Fibroblast of skin of abdomen (primary cell): Measurements from ENCODE around the gene CARD18.
"Not testable (repeated sequence)": the region's sequence is repeated elsewhere in the genome, so short reads cannot be mapped to it uniquely, and the experiment has no call there.

Experiments used
- DNase-seq: peaks from one replicate; pipeline ENCODE4 v3.0.0-alpha.2; 2013

The CARD18 gene

DNA sequence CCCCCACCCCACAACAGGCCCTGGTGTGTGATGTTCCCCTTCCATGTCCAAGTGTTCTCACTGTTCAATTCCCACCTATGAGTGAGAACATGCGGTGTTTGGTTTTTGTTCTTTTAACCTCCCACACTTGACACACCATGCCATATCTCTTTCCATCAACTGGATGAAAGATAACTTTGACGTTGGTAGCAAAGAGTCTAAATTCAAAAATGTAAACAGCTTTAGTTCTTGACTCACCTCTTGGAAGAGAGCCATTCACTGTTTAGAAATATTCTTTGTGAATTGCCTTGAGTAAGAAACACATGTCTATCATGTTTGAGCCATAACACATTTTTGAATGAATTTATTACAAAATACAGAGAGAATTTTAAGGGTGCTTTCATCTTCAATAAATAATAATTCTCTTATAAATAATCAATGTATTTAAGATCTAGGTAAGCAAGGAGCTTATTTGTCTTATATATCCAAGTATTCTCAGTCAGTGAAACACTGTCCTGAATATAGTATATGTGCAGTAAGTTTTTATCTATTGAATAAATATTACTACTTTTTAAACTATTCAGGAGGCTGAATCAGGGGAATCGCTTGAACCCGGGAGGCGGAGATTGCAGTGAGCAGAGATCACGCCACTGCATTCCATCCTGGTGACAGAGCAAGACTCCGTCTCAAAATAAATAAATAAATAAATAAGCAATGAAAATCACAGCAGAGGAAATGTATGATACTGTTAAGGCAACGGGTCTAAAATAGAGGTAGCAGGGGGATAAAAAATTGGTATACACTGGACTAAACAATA lies 6.7 kb downstream of the CARD18 start:
- peak; percentile 37 for DNase-seq

DNA sequence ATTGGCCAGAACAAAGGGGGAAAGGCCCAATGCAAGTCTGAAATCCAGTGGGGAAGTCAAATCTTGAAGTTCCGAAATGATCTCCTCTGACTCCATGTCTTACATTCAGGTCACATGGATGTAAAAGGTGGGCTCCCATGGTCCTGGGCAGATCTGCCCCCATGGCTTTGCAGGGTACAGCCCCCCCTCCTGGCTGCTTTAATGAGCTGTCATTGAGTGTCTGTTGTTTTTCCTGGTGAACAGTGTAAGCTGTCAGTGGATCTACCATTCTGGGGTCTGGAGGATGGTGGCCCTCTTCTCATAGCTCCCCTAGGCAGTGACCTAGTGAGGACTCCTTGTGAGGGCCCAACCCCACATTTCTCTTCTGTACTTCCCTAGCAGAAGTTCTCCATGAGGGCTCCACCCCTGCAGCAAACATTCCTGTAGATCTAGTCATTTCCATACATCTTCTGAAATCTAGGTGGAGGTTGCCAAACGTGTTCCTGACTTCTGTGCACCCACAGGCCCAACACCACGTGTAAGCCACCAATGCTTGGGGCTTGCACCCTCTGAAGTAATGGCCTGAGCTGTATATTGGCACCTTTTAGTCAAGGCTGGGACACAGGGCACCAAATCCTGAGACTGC lies 9.3 kb downstream of the CARD18 start:
- no peak for DNase-seq

DNA sequence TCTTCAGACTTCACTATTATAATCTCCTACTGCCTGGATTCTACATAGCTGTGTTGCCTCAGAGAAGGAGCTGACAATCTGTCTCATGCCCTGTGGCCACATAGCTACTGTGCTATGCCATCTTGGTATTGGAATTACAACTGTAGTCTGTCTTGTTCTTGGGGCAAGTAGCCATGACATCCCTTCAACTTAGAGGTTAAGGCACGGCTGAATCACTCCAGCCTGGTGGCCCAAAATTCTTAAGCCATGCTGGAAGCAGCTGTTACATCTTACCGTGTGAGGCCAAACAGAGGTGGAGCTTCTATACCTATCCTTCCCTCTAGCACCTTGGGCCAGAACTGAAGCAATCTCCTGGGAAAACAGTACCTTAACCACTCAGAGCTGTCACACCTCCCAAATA lies 14.8 kb downstream of the CARD18 start:
- no peak for DNase-seq

DNA sequence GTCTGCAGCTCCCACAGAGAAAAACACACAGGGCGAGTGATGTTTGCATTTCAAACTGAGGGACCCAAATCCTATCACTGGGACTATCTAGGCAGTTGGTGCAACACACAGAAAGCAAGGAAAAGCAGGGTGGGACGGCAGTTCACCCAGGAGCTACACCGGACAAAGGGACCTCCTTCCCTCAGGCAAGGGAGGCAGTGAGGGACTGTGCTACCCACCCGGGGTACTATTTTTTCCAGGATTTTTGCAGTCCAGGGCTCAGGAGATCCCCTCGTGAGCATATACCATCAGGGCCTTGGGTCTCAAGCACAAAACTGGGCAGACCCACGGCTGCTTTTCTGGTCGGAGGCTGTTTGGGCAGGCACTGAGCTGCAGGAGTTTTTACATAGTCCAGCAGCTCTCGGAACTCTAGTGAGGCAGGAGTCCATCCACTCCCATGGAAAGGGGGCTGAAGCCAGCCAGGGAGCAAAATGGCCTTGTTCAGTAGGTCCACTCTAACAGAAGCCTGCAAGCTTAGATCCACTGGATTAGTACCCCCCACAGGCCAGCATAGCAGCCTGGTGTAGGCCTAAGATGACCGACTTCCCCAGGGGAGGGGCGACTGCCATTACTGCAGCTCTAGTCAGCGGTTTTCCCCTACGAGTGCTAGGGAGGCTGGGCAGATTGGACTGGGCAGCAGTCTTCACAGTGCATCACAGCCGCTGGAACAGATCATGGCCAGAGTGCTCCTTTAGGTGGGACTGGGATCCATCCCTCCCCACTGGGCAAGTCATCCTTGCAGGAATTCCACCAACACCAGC lies 28.2 kb downstream of the CARD18 start:
- DNase-seq, result no peak

DNA sequence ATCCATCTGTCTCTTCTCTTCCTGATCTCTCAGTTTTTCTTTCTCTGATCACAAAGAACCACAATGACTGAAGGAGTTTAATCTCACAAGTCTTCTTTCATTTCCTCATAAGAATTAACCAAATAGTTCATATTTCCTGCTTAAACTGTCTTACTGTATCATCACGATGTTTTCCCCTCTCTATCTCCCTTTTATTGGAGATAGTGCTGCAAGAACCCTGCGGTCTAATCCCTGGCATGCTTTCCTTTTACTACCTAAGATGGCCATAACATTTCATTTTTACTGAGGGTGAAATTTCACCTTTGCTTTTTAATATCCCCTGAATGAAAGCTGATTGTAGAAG lies 28.9 kb downstream of the CARD18 start:
- DNase-seq, result no peak

DNA sequence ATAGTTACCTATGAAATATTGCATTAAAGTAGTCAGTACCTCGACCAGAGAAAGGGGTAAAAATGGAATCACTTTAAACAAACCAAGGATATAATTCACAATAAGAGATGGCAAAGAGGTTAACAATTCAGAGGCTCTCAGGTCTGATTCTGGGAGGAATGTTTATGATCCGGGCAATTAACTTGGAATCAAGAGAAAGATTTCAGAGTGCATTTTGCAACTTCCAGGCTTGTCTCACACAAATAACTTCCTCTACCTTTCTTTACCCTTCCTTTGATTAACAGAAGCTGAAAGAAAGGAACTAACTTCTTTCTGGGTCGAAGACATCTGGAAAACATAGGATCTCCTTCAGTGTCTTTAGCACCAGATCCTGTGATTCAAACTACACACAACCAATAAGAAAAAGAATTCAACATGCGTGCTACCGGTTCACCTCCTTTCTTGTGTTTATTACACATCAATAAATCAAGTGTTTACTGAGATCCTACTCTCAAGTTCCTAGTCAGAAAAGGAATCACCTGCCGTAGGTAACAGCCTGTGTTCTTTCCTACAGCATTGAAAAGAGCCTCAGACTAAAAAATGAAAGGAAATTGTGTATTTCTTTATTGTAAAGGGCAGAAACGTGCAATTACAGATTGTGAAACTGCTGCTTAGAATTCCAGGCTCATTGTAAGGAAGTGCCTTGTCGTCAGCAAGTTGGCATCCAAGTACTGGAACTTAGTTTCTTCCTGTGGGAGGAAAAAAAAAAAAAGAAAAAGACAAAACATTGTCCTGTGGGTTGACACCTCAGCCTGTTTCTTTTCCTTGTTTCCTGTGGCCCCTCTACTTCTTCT lies 29.5 kb downstream of the CARD18 start:
- peak; percentile 46 for DNase-seq

DNA sequence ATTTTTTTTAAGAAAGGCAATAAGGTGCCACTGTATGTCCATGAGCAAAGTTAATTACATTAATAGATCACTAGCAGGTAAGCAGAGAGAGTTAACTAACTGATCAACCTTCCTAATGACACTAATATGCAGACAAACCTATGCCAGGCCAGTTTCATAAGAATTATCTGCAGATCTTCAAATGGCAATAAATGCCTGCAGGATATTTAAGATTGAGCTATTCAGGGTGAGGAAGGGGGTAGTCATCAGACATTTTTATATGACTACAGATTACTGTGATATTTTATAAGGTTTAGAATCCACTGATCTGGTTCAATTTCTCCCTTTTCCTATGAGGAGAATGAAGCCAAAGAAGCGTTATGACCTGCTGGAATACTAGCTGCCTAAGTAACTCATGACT lies 30.2 kb downstream of the CARD18 start:
- no peak for DNase-seq

DNA sequence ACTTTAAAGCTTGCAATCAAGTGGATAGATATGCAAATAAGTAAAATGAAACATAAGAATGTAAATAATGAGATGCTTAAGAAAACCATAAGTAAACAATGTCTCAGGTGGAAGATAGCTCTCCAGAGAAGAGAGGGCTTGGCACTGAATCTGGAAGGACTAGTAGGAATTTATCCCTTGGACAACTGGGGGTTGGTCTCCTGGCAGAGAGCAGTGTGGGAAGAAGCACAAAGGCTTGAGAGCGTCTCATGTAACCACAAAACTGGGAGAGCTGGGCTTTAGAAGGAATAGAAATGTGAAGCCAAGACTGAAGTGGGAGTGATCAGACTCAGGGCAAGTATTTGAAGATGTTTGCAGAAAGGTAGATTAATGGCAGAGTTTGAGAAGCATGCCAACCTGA lies 31.3 kb downstream of the CARD18 start:
- no peak for DNase-seq

DNA sequence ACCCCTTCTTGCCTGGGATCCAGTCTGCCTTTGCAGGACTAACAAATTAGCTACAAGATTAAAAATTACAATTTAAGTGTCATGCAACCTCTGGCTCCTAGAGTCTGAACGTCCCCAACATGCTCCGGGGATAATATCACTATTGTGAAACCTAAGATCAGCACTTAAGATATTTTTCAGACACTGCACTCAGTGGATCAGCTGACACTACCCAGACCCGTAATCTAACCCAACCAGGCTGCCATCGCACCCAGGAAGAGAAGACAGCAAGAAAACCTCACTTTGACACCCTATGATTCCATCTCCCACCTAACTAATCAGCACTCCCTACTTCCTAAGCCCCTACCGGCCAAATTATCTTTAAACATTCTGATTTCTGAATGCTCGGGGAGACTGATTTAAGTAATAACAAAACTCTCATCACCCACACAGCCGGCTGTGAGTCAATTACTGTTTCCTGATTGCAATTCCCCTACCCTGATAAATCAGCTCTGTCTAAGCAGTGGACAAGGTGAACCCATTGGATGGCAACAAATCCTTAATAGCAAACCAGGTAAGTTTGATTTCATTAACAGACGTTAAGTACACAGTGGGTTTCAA lies 32.2 kb downstream of the CARD18 start:
- not testable (repeated sequence) for DNase-seq

DNA sequence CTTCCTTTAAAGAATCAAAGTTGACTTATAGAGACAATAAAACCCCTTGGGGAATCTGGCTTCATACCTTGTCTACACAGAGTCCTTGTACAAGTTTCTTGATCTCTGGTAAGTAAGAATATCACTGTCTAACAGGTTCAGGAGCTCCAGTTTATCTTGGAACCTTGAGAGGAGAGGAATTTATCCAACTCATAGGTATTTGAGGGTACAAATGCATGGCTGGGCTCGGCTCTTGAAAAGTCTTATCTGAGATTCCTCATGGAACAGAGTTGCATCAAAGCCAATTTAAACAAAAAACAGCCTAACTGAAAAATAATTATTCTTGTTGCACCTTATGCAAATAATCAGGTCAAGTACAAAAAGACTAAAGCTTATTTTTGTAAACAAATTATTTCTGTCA lies 33.4 kb downstream of the CARD18 start:
- no peak for DNase-seq

DNA sequence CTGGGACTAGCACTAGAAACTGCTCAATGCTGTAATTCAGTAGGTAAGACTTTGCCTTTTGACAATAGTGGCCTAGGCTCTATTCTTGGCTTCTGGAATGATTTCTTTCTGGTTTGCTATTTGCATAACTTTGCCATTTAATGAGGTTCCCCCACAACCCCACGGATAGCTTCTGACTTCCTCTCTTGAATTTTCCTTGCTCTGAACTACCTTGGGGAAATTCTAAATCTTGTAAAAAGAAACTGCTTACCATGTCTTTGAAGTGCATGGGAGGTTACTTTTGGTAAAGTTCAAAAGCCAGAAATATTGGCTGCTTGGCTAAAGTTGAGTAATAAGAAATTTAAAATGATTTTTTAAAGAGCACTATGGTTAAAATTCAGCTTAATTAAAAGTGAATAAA lies 35.3 kb downstream of the CARD18 start:
- DNase-seq, result no peak

DNA sequence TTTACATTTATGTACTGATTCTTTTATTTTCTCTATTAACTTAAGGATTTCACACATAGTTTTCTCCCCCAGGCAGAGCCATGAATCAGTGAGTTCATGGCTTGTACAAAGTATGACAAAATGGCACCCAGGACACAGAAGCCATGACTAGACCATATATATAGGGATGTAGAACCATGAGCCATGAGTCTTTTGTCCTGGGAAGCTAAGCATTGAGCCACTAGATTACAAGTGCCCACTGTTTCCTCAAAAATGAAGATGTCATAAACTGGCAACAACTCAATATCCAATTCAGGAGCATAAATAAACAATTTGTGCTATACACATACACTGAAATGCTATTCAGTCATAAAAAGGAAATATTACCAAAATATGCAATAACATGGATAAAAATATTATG lies 36.2 kb downstream of the CARD18 start:
- no peak for DNase-seq

DNA sequence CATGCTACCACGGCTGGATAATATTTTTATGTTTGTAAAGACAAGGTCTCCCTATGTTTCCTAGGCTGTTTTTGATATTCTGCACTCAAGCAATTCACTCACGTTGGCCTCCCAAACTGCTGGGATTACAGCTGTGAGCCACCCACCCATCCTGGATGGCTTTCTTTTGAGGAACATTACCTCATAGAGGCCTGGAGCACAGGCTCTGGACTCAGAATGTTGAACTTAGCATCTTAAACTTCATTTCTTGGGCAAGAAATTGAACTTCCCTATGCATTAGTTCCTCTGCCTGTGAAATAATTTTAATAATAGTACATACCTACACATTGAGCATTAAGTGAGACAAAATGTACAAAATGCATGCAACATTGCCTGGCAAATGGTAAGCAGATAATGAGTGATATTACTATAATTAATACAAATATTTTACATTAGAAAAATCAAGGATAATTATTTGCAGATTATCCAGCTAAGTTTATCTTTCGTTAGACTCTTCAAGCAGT lies 37.4 kb downstream of the CARD18 start:
- DNase-seq, result not testable (repeated sequence)

DNA sequence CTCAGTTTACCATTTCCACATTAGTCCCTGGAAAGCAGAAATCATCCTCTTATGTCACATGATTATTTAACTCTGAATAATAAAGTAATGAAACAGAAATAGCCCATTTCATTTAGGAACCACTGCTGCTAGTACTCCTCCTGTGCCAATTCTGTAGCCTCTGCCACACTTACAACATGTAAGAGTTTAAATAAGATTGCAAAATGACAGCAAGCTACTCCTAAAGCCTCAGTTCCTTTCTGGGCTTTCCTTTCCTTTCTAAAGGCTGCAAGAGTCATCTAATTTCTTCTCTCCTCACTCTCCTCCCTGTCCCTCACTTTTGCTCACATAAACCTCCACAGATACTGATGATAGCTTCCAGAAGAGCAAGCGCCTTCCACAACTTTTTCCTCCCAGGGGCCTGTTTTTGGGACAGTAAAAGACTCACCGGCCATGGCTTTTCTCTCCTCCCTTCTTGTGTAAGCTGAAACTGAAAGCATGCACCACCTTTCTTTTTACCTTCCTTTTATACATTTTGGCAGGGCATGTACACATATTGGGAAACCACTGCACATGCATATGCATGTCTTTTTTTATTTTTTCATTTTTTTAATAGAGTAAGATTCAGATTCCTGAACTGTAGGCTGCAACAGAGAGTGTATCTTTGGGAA lies 38.5 kb downstream of the CARD18 start:
- no peak for DNase-seq

DNA sequence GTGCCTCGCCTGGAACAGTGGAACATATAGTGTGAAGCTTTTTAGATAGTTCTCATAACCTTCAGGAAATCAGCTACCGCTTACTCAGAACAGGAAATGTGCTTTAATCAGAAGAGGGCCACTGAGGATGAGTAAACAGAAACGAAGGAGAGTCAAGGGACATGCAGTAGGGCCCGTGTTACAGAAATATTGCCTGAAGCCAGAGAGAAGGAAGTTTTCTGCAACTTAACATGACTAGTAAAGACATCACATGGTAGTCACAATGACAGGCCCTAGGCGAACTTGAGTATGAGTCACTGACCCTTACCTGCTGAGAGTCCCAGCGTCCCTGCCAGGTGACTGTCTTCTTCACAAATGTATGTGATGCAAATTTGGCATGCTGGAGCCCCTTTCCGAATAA lies 39.4 kb downstream of the CARD18 start:
- DNase-seq, result no peak

DNA sequence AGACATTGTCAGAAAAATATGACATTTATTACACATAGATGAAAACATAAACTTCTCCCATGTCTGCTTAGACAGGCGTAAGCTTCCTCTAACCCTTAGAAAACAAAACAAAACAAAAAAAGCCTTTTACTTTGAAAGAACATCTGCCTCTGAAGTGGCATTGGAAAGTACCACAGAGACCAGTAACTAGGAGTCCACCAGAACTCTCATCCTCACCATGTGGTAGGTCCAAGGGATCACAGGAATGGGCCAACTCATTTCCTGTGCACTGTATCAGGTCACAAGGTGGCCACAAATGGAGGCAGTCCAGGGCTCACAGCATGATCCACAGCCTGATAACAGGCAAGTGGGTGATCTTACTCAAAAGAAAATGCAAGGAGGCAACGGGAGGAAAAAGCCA lies 40.0 kb downstream of the CARD18 start:
- not testable (repeated sequence) for DNase-seq

DNA sequence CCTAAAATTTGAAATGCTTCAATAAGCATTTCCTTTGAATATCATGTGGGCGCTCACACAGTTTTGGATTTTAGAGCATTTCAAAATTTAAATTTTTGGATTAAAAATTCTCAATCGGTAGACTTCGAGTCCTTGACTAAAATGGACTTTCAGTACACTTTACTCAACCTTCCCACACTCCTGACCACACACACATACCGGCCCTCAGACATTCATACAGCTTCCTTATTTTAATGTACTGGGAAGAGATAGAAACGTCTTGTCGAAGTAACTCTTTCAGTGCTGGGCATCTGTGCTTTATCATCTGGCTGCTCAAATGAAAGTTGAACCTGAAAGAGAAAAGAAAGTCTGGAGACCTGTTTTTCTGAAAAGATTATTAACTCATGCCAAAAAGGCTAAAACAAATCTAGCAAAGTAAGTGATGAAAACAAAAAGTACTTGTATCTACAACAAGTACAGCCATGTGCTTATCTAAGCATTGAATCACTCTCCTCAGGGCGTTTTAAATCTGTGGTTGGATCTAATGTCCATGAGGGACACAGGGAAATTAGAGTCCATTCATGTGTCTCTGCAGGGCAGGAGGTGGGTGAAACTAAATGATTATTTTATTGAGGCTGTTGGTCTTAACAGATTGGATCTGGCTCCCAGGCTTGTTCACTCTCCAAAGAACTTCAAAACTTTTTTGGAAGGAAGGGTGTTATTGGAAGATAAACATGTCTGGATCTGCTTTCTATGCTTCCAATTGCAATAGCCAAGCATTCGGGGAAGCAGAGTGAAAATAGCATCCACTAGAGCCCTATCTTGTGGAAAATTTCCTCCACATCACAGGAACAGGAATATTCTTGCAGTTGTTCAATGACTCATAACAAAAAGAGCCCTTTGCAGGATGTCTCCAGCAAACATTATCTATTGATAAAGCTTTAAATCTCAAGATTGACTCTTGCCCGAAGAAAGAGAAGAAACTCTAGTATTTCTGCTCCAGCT lies 47.0 kb downstream of the CARD18 start:
- DNase-seq, result no peak
